ENCODE measurements around the gene PDCD7.

GRCh38 chr15:65068403-65068788 lies 65.2 kb downstream of the PDCD7 start:
- TF ChIP-seq CTCF (conservative IDR thresholded peaks at IDR 0.05; ENCODE audit: low read depth, low read length): no peak
- no peak for TF ChIP-seq ELK1 (IDR thresholded peaks at IDR 0.05; ENCODE audit: borderline replicate concordance, low read depth, low read length)
- no peak for TF ChIP-seq RFX5 (IDR thresholded peaks at IDR 0.05; ENCODE audit: low read depth, low read length)
- TF ChIP-seq POLR2A (IDR thresholded peaks at IDR 0.05; ENCODE audit: low read depth, low read length): no peak
- no peak for TF ChIP-seq CEBPB (IDR thresholded peaks at IDR 0.05; ENCODE audit: low read depth, low read length)
